Smooth muscle cell (in vitro differentiated cells): Measurements from ENCODE around the gene ASB11. TPM values are rescaled to one million over a fixed set of nuclear protein-coding genes. Genes with fewer than 3 reads are reported as not detected.

ENCODE experiments used
- DNase-seq: peaks from one replicate; lab custom pipeline; 2025; ENCODE audit not compliant: unreplicated experiment; lab: John Stamatoyannopoulos, UW
- H2AFZ ChIP-seq: fragments of 200-600 bp; sonication (generic); 2 replicates; pipeline ENCODE4 v1.6.0; 2016; ENCODE audit warnings: antibody characterized with exemption, low read depth, mild to moderate bottlenecking
- H3F3A ChIP-seq: fragments of 200-600 bp; sonication (generic); 2 replicates; pipeline ENCODE4 v1.6.0; 2017; ENCODE audit warnings: antibody characterized with exemption, low read depth
- H3K27ac ChIP-seq: fragments of 200-600 bp; sonication (generic); 2 replicates; pipeline ENCODE4 v1.5.1; 2016; ENCODE audit warnings: low read depth, mild to moderate bottlenecking
- H3K27me3 ChIP-seq: fragments of 200-600 bp; sonication (generic); 2 replicates; pipeline ENCODE4 v1.6.1; 2016; ENCODE audit warnings: low read depth, mild to moderate bottlenecking
- H3K36me3 ChIP-seq: fragments of 200-600 bp; sonication (generic); 2 replicates; pipeline ENCODE4 v1.5.1; 2016; ENCODE audit warnings: low read depth
- H3K4me1 ChIP-seq: fragments of 200-600 bp; sonication (generic); 2 replicates; pipeline ENCODE4 v1.5.1; 2016; ENCODE audit warnings: low read depth
- H3K4me2 ChIP-seq: fragments of 200-600 bp; sonication (generic); 2 replicates; pipeline ENCODE4 v1.6.0; 2016; ENCODE audit warnings: mild to moderate bottlenecking
- H3K4me3 ChIP-seq: fragments of 200-600 bp; sonication (generic); 2 replicates; pipeline ENCODE4 v1.5.1; 2016; ENCODE audit warnings: mild to moderate bottlenecking
- H3K79me2 ChIP-seq: fragments of 200-600 bp; sonication (generic); 2 replicates; pipeline ENCODE4 v1.6.0; 2016; ENCODE audit warnings: low read depth, mild to moderate bottlenecking
- H3K9ac ChIP-seq: fragments of 200-600 bp; sonication (generic); 2 replicates; pipeline ENCODE4 v1.6.0; 2016; ENCODE audit warnings: low read depth
- H3K9me3 ChIP-seq: fragments of 200-600 bp; sonication (generic); replicated peaks from 2 replicates; pipeline ENCODE4 v1.5.1; 2016; ENCODE audit warnings: low read depth
- H4K20me1 ChIP-seq: fragments of 200-600 bp; sonication (generic); 2 replicates; pipeline ENCODE4 v1.6.0; 2016; ENCODE audit warnings: low read depth
- WGBS: methylation state at CpG from one replicate; pipeline ENCODE4 v1.1.7; 2016; ENCODE audit warnings: low lambda C conversion rate; 5-methylcytosine and 5-hydroxymethylcytosine counted together
- polyA plus RNA-seq: library from polyadenylated mRNA; unstranded; fragments of >200 nt; fragmentation: Nextera tagmentation; extraction: Ambion mirVana; gene quantifications from 2 replicates; pipeline ENCODE4 v1.2.1, GENCODE V29; 2016
- total RNA-seq: library from RNA; depleted of rRNA; stranded (reverse); fragments of >200 nt; gene quantifications from 2 replicates; pipeline ENCODE4 v1.2.3, GENCODE V29; 2014
- TF ChIP-seq, protein P1 (sequence below): fragments of 200-600 bp; sonication (generic); IDR thresholded peaks from 2 replicates; pipeline ENCODE4 v1.5.1; 2017; ENCODE audit warnings: borderline replicate concordance, mild to moderate bottlenecking, antibody characterized with exemption; ENCODE audit not compliant: insufficient read depth, poor library complexity, severe bottlenecking

Gene ASB11
- total and polyA plus RNA-seq, 2 experiments from 2014 or later, result not detected

DNA sequence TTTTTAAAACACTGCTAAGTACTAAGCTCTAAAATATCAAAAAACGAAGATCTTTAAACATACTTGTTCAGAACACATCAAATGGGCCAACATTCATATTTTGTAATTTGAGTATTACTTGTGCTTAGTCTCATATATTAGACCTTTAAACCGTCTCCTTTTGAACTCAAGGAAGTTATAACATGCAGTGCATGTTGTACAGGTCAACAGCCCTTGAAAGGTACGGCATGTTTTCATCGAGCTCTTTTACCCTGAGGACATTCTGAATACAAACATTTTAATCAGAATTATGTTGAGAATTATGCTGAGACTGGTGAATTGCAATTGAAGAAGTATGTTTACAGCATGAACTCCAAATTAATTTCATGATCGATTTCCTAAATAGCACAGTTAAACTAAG is 7.0 kb upstream of the ASB11 start:
- 79% methylated on average over 5 of the region's 5 CpGs for WGBS
- TF ChIP-seq, protein P1, sequence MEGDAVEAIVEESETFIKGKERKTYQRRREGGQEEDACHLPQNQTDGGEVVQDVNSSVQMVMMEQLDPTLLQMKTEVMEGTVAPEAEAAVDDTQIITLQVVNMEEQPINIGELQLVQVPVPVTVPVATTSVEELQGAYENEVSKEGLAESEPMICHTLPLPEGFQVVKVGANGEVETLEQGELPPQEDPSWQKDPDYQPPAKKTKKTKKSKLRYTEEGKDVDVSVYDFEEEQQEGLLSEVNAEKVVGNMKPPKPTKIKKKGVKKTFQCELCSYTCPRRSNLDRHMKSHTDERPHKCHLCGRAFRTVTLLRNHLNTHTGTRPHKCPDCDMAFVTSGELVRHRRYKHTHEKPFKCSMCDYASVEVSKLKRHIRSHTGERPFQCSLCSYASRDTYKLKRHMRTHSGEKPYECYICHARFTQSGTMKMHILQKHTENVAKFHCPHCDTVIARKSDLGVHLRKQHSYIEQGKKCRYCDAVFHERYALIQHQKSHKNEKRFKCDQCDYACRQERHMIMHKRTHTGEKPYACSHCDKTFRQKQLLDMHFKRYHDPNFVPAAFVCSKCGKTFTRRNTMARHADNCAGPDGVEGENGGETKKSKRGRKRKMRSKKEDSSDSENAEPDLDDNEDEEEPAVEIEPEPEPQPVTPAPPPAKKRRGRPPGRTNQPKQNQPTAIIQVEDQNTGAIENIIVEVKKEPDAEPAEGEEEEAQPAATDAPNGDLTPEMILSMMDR, result no peak
- no peaks in the 10 kb centered on the region for H4K20me1 ChIP-seq
- H3K4me3 ChIP-seq, result no peak overlapping the region
- no peaks in the 10 kb centered on the region for H3K36me3 ChIP-seq
- no peaks in the 10 kb centered on the region for H3K27me3 ChIP-seq
- no peak for DNase-seq
- H3K27ac ChIP-seq, result no peak overlapping the region
- no peaks in the 10 kb centered on the region for H3K4me1 ChIP-seq
- H3K4me2 ChIP-seq, result no peak overlapping the region
- no peak overlapping the region for H2AFZ ChIP-seq
- H3K9ac ChIP-seq, result no peak overlapping the region
- no peaks in the 10 kb centered on the region for H3K79me2 ChIP-seq
- no peaks in the 10 kb centered on the region for H3F3A ChIP-seq
- no peaks in the 10 kb centered on the region for H3K9me3 ChIP-seq

GRCh38 chrX:15322072-15322471 is 6.6 kb upstream of the ASB11 start:
- WGBS, result 72% methylated on average over 3 of the region's 3 CpGs
- Histone ChIP-seq H3K9ac (no peak overlapping the region), H4K20me1 (no peaks in the 10 kb centered on the region)

GRCh38 chrX:15321447-15321846 is 6.0 kb upstream of the ASB11 start:
- no peaks in the 10 kb centered on the region for H3K4me1 ChIP-seq
- no peak overlapping the region for H3K9ac ChIP-seq
- no peaks in the 10 kb centered on the region for H3K27me3 ChIP-seq
- no peaks in the 10 kb centered on the region for H4K20me1 ChIP-seq
- H3K9me3 ChIP-seq, result no peaks in the 10 kb centered on the region
- H3K4me3 ChIP-seq, result no peak overlapping the region
- WGBS, result 90% methylated on average over 4 of the region's 4 CpGs
- H3K27ac ChIP-seq, result no peak overlapping the region
- no peaks in the 10 kb centered on the region for H3K36me3 ChIP-seq
- DNase-seq, result no peak
- H3F3A ChIP-seq, result no peaks in the 10 kb centered on the region
- no peak overlapping the region for H2AFZ ChIP-seq
- H3K4me2 ChIP-seq, result no peak overlapping the region
- TF ChIP-seq, protein P1, result no peak
- no peaks in the 10 kb centered on the region for H3K79me2 ChIP-seq

More at GRCh38 chrX:15322072-15322471, 6.6 kb upstream of the ASB11 start:
- H3K4me2 ChIP-seq, result no peak overlapping the region
- no peaks in the 10 kb centered on the region for H3K27me3 ChIP-seq
- H3K36me3 ChIP-seq, result no peaks in the 10 kb centered on the region
- DNase-seq, result no peak
- H3K4me1 ChIP-seq, result no peaks in the 10 kb centered on the region
- TF ChIP-seq, protein P1, result no peak
- H2AFZ ChIP-seq, result no peak overlapping the region
- no peak overlapping the region for H3K27ac ChIP-seq
- no peaks in the 10 kb centered on the region for H3K79me2 ChIP-seq
- H3K4me3 ChIP-seq, result no peak overlapping the region
- H3F3A ChIP-seq, result no peaks in the 10 kb centered on the region
- no peaks in the 10 kb centered on the region for H3K9me3 ChIP-seq

DNA sequence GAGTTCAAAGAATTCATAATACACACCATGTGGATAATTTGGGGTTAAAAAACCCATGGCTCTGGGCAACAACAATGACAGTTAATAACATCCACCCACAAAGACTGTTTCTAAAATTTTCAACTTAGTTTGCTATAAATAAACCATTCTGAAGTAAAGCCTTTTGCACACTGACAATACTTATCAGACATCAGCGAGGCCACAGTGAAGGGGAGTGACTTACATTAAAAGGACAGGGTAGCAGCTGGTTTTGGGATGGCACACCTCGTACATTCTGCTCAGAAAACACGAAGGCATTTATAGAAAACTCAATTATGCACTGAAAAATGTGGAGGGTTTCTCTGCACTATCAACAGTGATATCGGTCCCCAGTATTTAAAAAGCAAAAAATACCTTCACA is 4.9 kb upstream of the ASB11 start:
- no peaks in the 10 kb centered on the region for H3K36me3 ChIP-seq
- H4K20me1 ChIP-seq, result no peaks in the 10 kb centered on the region
- no peaks in the 10 kb centered on the region for H3K9me3 ChIP-seq
- no peak overlapping the region for H3K4me3 ChIP-seq
- H3K27ac ChIP-seq, result no peak overlapping the region
- no peak overlapping the region for H2AFZ ChIP-seq
- no peak overlapping the region for H3K4me2 ChIP-seq
- no peaks in the 10 kb centered on the region for H3K4me1 ChIP-seq
- no peak for DNase-seq
- H3K9ac ChIP-seq, result no peak overlapping the region
- 79% methylated on average over 4 of the region's 4 CpGs for WGBS
- H3K79me2 ChIP-seq, result no peaks in the 10 kb centered on the region
- no peaks in the 10 kb centered on the region for H3K27me3 ChIP-seq
- TF ChIP-seq, protein P1, result no peak
- no peaks in the 10 kb centered on the region for H3F3A ChIP-seq
